NCI-H1105 (cell line): ENCODE data around the gene BRI3.
A peak's percentile ranks its signal among the peaks of the same experiment; 100 is the strongest.

Experiments
- DNase-seq: peaks from one replicate; lab custom pipeline; 2025; lab: John Stamatoyannopoulos, UW

Gene BRI3

GRCh38 chr7:98280791-98281756 lies at the start of gene BRI3:
Gene BRI3 (plus strand): TSS chr7:98281686. CDS start chr7:98281796, 110 bp downstream.
- peak; percentile 89 for DNase-seq

- no peak for DNase-seq
Measured at GRCh38 chr7:98232263-98232585, 49.3 kb upstream of the BRI3 start.

DNA sequence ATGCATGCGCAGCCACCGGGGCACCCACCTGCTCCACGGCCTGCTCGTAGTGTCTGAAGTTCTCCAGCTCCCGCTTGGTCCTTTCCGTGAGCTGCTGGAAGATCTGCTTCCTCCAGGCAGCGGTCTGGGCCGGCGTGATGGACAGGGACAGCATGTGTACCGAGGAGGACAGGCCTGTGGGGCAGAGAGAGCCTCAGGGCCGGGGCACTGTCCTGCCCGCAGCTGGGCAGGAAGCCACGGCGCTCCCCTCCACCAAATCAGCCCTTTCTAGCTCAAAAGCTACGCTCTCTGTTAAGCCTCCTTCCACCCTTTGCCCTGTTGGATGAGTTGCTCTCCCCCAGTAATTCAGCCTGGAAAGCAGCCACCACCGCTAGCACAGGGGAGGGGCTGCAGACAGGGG lies 48.7 kb upstream of the BRI3 start:
- no peak for DNase-seq

DNA sequence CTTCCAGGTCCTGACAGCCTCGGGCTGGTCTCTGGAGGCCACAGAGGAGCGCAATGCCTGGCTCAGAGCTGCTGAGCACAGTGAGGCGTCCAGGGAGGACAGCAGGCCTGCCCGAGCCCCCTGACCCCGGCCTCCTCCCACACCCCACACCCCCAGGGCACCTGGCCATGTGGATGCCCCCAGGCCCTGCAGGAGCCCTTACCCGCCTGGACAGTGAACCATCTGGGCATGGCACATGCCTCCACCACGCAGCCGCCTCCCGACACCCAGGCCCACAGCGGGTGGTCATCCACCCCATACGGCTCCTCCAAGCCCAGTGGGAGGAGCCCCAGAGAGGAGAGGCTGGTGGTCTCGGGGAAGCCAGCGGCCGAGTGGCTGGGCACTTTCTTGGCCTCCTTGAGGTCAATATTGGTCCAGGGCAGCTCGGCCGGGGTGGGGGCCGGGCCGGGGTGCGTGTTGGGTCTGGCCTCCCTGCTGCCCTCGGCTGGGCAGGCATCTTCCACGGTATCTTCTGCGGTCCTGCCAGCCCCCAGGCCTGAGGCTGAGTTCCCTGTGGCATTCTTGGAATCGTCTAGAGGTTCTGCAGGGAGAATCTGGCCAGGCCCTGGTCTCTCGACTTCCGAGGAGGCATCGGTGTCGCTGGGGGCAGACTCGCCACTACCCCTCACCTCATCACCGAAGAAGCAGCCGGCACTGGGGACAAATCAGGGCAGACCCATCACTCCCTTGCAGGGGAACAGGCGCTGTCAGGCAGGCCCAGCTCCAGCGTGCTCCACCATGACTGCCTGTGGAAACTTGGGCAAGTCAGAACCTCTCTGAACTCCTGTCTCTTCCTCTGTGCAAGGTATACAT lies 48.0 kb upstream of the BRI3 start:
- DNase-seq, result no peak

GRCh38 chr7:98234429-98235147 lies 46.9 kb upstream of the BRI3 start:
- DNase-seq, result no peak

DNA sequence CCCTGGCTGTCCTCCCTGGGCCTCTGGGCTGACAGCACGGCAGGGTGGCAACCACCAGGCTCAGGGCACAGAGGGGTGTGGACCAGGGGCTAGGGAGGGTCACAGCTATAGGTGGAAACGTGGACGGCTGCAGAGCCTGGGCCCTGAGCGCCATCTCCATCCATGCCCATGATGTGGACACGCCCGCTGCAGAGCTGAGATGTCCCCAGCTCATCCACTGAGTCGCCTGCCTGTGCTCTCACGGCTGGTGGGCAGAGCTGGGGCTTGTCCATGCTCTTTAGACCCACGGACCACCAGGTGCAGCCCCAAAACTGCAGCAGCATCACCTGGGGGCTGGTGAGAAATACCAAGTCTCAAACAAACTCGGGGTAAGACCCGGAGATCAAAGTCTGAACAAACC lies 45.6 kb upstream of the BRI3 start:
- DNase-seq, result no peak

DNA sequence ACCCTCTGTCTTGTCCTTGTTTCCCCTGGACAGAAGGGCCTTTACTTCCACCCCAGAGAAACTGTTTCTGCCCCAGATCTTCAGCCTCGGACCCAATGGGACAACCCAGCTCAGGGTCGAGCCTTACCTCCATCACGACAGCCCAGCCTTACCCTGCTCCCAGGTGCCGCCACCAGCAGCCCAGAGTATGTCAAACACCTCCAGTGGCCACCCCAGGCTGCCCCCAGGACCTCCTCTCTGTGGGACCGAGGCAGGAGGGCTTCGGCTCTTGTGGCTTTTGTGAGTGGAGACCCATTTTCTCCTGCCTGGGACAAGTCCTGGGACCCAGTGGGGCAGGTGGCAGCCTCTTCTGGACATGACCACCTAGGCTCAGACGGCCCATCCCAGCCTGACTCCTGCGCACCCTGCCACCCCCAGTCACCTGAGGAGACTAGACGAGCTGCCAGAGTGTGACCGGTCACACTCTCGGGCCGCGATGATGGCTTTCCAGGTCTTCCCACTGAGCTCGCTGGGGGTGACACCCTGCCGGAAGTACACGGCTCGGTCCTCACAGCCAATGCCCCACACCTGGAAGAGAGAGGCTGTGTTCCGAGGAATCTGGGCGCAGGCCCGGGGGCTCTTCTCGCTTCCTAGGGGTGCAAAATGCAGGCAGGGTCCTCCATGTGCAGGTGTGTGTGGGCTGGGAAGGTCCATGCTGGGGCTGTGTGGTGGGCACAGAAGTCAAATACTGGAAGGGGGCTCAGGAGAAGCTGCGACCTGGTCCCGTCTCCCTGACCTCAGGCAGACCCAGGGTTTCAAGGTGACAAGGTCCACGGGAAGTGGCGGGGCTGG lies 44.9 kb upstream of the BRI3 start:
- no peak for DNase-seq

DNA sequence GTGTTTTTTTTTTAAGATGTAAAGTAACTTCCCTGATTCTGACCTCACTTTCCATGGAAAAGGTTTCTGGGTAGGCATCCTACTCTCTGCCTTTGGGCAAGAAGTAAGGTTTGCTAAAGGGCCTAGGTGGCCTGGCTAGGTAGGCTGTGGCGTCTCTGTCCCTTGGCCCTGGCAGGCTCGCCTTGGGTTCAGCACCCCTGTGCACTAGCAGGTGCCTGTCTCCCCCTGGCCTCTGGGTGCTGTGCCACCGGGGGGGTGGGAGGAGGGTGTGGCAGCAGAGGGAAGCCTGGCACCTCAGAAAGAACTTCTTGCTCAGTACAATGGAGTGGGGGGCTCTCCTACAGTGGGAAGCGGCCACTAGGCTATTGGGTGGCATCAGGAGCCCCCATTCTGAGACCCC lies 43.4 kb upstream of the BRI3 start:
- no peak for DNase-seq

- DNase-seq, result no peak
Measured at GRCh38 chr7:98238976-98239375, 42.5 kb upstream of the BRI3 start.

GRCh38 chr7:98240961-98241673 lies 40.4 kb upstream of the BRI3 start:
- no peak for DNase-seq

DNA sequence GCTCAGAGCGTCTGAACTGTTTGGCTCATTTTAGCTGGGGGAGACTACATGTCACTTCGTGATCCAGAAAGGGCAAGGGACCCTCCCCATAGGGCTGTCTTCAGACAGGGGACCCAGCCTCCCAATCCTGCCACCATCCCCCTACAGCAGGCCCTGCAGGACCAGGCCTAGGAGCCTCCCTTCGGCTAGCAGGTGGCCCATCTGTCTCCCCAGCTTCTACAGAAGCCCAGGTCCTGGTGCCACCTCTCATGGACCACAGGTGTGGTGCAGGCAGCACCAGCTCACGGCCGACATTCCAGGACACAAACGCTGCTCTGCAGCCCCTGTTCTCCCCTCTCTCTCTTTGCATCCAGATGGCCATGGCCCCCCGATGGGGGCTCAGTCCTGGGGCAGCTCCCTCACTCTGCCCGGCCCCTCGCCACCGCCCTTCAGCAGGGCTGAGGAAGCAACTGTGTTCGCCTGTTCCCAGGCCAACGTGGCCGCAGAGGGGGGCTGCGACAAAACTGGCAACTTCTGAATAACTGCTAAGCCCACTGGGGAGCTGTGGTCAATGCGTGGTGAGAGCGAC lies 39.7 kb upstream of the BRI3 start:
- DNase-seq, result no peak

- no peak for DNase-seq
Measured at GRCh38 chr7:98242342-98242741, 39.1 kb upstream of the BRI3 start.

DNA sequence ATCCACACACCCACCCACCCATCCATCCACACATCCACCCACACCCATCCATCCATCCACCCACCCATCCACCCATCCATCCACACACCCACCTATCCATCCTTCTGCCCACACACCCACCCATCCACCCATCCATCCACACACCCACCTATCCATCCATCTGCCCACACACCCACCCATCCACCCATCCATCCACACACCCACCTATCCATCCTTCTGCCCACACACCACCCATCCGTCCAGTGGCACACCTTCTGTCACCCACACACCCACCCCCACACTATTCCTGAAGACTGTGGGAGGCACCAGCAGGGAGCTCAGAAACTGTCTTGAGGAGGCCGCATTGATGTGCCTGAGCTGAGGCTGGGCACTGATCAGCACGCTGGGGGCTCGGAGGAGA lies 38.6 kb upstream of the BRI3 start:
- DNase-seq, result no peak

DNA sequence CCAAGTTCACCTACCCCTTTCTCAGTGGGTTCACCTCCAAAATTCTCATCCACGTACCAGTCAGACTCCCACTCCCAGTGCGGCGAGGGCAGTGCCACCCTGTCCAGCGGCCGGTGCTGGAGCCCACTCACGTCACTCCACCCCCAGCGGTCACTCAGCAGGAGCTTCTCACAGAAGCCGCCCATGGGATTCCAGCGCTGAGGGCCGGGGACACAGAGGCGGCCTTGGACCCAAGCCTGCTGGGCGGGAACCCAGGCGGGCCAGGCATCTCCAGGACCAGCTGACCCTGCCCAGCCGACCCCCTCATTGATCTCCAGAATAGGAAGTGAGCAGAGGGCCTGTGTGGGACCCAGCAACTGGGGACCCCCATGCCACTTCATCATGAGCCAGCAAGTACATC lies 36.6 kb upstream of the BRI3 start:
- no peak for DNase-seq

DNA sequence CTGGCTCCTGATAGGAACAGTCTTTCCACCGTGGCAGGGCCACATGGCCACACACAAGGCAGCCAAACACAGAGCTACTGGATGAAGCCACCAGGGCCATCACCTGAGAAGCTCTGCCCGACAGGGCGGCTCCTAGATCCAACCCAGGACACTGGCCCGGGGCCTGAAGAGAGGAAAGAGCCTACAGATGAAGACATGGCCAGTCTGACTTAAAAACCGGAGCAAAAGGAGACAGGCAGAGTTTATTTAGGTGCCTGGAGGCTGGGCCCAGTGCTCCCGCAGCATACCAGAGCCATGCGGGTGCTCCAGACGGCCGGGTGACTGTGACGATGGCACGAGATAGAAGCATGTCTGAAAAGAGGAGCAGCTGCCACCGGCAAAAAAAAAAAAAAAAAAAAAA lies 33.3 kb upstream of the BRI3 start:
- DNase-seq, result no peak

GRCh38 chr7:98249106-98249505 lies 32.4 kb upstream of the BRI3 start:
- no peak for DNase-seq

DNA sequence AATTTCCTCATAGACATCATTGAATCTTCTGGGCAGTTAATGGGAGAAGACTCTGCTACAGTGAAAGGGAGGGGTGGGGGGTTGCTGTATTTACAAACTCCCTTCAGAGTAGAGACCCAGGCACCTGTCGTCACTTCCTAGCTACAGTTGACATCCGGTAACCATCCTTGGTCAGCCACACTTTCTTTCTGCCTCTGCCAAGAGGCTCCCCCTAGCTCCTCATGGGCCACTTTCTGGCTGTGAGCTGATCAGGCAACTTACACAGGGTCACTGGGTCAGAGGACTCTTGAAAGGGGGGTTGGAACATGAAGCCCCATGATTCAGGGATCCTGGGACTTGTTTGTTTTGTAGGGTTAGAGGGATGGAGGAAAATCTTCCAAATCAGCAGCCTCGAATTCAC lies 30.7 kb upstream of the BRI3 start:
- DNase-seq, result peak; percentile 4

DNA sequence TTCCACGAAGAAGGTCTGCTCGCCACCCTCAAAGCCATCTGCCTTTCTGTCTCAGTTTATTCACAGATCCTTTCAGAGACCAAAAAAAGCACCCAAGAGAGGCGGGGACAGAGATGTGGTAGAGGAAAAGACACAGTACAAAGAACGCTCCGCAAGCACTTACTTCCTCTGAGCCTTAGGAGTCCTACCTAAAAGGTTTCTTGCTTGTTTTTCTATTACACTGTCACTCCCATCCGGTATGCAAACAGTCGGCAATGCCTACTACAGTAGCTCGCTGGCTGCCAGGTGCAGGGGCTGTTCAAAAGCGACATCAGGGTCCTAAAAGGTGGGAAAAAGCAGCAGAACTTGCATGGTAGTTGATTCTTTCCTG lies 30.3 kb upstream of the BRI3 start:
- DNase-seq, result no peak

- DNase-seq, result peak; percentile 85
Measured at GRCh38 chr7:98251601-98252424, 29.7 kb upstream of the BRI3 start, which contains the start of gene TECPR1. Gene TECPR1 (minus strand): TSS chr7:98252232. CDS start chr7:98246146, 6,086 bp downstream.
